B cell (primary cell): ENCODE data around the gene PLEKHM2. TPM values are rescaled to one million over a fixed set of nuclear protein-coding genes. Genes with fewer than 3 reads are reported as not detected.

Experiments used
- ATAC-seq: fragments of 200-7000 bp; cut with Tn5 transposase; one replicate; pipeline ENCODE4 v1.10.0; 2021; ENCODE audit warnings: low read depth, mild to moderate bottlenecking, moderate number of reproducible peaks, moderate library complexity
- CTCF ChIA-PET: fragments of 350-600 bp; sonication (Branson Sonifier 250); formaldehyde crosslinking; loops from one replicate; lab custom pipeline; 2021; ENCODE audit warnings: antibody characterized with exemption, inconsistent platforms; lab: Charles Lee
- POLR2A ChIA-PET: fragments of 350-600 bp; sonication (Branson Sonifier 250); formaldehyde crosslinking; loops from one replicate; lab custom pipeline; 2021; ENCODE audit warnings: antibody characterized with exemption; lab: Charles Lee
- DNase-seq: peaks from one replicate; pipeline ENCODE4 v3.0.0; 2013
- H2AFZ ChIP-seq: 2 replicates; pipeline ENCODE4 v1.6.1; 2012; ENCODE audit warnings: mild to moderate bottlenecking, low read depth, low read length; ENCODE audit not compliant: insufficient read depth, poor library complexity, severe bottlenecking
- H3K27ac ChIP-seq, 2 donors: 1 replicate in 1 of 2; 2 replicates in 1 of 2; pipeline ENCODE4 v1.5.1; 2012 to 2013; ENCODE audit warnings: low read length in 2 of 2, mild to moderate bottlenecking in 2 of 2, moderate library complexity in 1 of 2
- H3K27me3 ChIP-seq, 4 experiments: fragments of 200-600 bp in 1 of 4; sonication (generic) in 1 of 4; replicated peaks in 1 of 4; 1 replicate in 2 of 4; 2 replicates in 2 of 4; pipeline versions ENCODE4 v1.6.1 to v1.7.0; 2013 to 2016; ENCODE audit warnings: low read length in 3 of 4, mild to moderate bottlenecking in 2 of 4, mixed read lengths in 1 of 4, moderate library complexity in 1 of 4; ENCODE audit not compliant: insufficient read depth in 4 of 4, control insufficient read depth in 3 of 4; ENCODE audit errors: control extremely low read depth in 1 of 4
- H3K36me3 ChIP-seq, 2 experiments: replicated peaks in 1 of 2; 1 replicate in 1 of 2; 2 replicates in 1 of 2; pipeline versions ENCODE4 v1.6.1 to v1.7.1; 2013; ENCODE audit warnings: low read length in 1 of 2; ENCODE audit not compliant: insufficient read depth in 2 of 2, control insufficient read depth in 1 of 2; ENCODE audit errors: control extremely low read depth in 1 of 2, extremely low read depth in 1 of 2
- H3K4me1 ChIP-seq, 2 donors: fragments of 200-600 bp in 1 of 2; sonication (generic) in 1 of 2; 1 replicate in 1 of 2; 2 replicates in 1 of 2; pipeline versions ENCODE4 v1.5.1 to v1.6.1; 2013 to 2017; ENCODE audit warnings: low read length in 2 of 2; ENCODE audit not compliant: control insufficient read depth in 2 of 2, insufficient read depth in 2 of 2
- H3K4me2 ChIP-seq: replicated peaks from 2 replicates; pipeline ENCODE3; 2012; ENCODE audit warnings: mild to moderate bottlenecking, low read depth, low read length; ENCODE audit not compliant: poor library complexity, severe bottlenecking
- H3K4me3 ChIP-seq, 5 experiments: fragments of 200-600 bp in 1 of 5; sonication (generic) in 1 of 5; 1 replicate in 3 of 5; 2 replicates in 2 of 5; pipeline versions ENCODE4 v1.5.1 to v1.7.0; 2011 to 2016; ENCODE audit warnings: low read length in 4 of 5, mild to moderate bottlenecking in 4 of 5, low read depth in 2 of 5, control low read depth in 1 of 5, moderate library complexity in 1 of 5; ENCODE audit not compliant: insufficient read depth in 1 of 5; ENCODE audit errors: control extremely low read depth in 1 of 5, extremely low read depth in 1 of 5
- H3K79me2 ChIP-seq: fragments of 200-600 bp; sonication (generic); one replicate; pipeline ENCODE4 v1.6.0; 2016; ENCODE audit warnings: low read length; ENCODE audit not compliant: control insufficient read depth, insufficient read depth
- H3K9ac ChIP-seq: fragments of 200-600 bp; sonication (generic); 2 replicates; pipeline ENCODE4 v1.6.1; 2017; ENCODE audit warnings: mild to moderate bottlenecking, low read length, moderate library complexity
- H3K9me3 ChIP-seq, 3 donors: one replicate each; pipeline versions ENCODE4 v1.6.1 to v1.7.1; 2013; ENCODE audit warnings: low read length in 2 of 3; ENCODE audit not compliant: control insufficient read depth in 2 of 3, insufficient read depth in 1 of 3; ENCODE audit errors: control extremely low read depth in 1 of 3
- H4K20me1 ChIP-seq: 2 replicates; pipeline ENCODE4 v1.6.0; 2012; ENCODE audit warnings: mild to moderate bottlenecking, low read length; ENCODE audit not compliant: insufficient read depth, control insufficient read depth, poor library complexity, severe bottlenecking
- H3K27ac Mint-ChIP-seq: one replicate; pipeline ENCODE4 v1.8.0; 2021; ENCODE audit warnings: mixed read lengths
- H3K27me3 Mint-ChIP-seq: one replicate; pipeline ENCODE4 v1.8.0; 2021; ENCODE audit warnings: mixed read lengths
- H3K4me1 Mint-ChIP-seq: one replicate; pipeline ENCODE4 v1.8.0; 2021; ENCODE audit warnings: mixed read lengths
- H3K4me3 Mint-ChIP-seq: one replicate; pipeline ENCODE4 v1.8.0; 2021; ENCODE audit warnings: mixed read lengths
- H3K9me3 Mint-ChIP-seq: one replicate; pipeline ENCODE4 v1.8.0; 2022; ENCODE audit warnings: mixed read lengths; ENCODE audit not compliant: insufficient read depth
- EZH2 ChIP-seq: IDR thresholded peaks from 2 replicates; pipeline ENCODE4 v1.6.1; 2012; ENCODE audit warnings: borderline replicate concordance, low read depth, mild to moderate bottlenecking, moderate library complexity, low read length; ENCODE audit not compliant: insufficient read depth, poor library complexity, severe bottlenecking
- WGBS: methylation state at CpG from one replicate; pipeline ENCODE4 v1.1.5; 2013; ENCODE audit warnings: missing lambda C conversion rate; ENCODE audit not compliant: insufficient coverage; 5-methylcytosine and 5-hydroxymethylcytosine counted together
- intact Hi-C: fragments of 100-400 bp; cut with micrococcal nuclease; formaldehyde crosslinking; loops from one replicate; pipeline ENCODE4 v1.10.0; 2022
- polyA plus RNA-seq: library from polyadenylated mRNA; depleted of rRNA; stranded (reverse); fragments of >200 nt; gene quantifications from 2 replicates; pipeline ENCODE4 v1.2.3, GENCODE V29; 2012
- total RNA-seq, 2 donors: library from RNA; stranded (reverse); fragments of 120-200 nt in 1 of 2; gene quantifications; 1 replicate in 1 of 2; 2 replicates in 1 of 2; pipeline versions ENCODE4 v1.2.3 to v1.2.4, GENCODE V29; 2013 to 2022
- TF ChIP-seq, protein P1 (sequence below): fragments of 200-600 bp; IDR thresholded peaks from one replicate; pipeline ENCODE4 v1.8.0; 2022; ENCODE audit warnings: antibody characterized with exemption, mild to moderate bottlenecking

The PLEKHM2 gene
- total and polyA plus RNA-seq, 2 donors (not counting 1 experiment from before 2014, with no cell fraction given) = 99.7 to 120 TPM

DNA sequence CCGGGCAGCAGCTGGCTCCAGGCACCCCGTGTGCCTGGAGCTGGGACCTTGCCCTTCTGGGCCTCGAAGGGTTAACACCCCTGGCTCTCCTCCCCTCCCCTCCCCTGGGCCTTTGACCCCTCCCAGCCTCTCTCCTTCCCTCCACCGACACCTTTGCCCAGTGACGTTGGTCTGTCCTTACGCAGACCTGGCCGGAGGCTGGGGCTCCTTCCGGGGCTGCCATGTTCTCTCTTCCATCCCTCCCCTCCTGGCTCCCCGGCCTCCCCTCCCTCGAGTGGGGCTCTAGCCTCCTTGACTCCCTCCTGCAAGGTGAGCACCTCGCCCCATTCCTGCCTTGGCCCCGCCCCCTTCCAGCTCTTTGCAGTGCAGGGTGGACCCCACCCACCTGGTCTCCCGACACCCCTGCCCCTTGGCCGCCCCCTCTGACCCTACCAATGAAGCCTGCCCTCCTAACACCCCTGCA lies 58.2 kb downstream of the PLEKHM2 start, which contains the start of gene TMEM82:
Gene TMEM82 (plus strand): TSS at position 161 of the 463 bp plus-strand sequence. CDS start 61 bp downstream, at position 222.
- H3K4me3 Mint-ChIP-seq = no peak within 1 kb of the TSS
- H3K9ac ChIP-seq = no peak within 1 kb of the TSS
- ChIA-PET POLR2A (interaction anchor here (0.7 kb wide), 1 partner anchor 38 kb away, joined by 5 read pairs; no protein-coding TSS in a partner anchor), CTCF (interaction anchor here (0.6 to 6.8 kb wide), 4 partner anchors 66 to 215 kb away, joined by 3 to 75 read pairs (median 6); partner anchors contain the start of gene DNAJC16)
- no peak within 1 kb of the TSS for H3K27ac Mint-ChIP-seq
- TF ChIP-seq, protein P1, sequence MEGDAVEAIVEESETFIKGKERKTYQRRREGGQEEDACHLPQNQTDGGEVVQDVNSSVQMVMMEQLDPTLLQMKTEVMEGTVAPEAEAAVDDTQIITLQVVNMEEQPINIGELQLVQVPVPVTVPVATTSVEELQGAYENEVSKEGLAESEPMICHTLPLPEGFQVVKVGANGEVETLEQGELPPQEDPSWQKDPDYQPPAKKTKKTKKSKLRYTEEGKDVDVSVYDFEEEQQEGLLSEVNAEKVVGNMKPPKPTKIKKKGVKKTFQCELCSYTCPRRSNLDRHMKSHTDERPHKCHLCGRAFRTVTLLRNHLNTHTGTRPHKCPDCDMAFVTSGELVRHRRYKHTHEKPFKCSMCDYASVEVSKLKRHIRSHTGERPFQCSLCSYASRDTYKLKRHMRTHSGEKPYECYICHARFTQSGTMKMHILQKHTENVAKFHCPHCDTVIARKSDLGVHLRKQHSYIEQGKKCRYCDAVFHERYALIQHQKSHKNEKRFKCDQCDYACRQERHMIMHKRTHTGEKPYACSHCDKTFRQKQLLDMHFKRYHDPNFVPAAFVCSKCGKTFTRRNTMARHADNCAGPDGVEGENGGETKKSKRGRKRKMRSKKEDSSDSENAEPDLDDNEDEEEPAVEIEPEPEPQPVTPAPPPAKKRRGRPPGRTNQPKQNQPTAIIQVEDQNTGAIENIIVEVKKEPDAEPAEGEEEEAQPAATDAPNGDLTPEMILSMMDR = no peak
- no peak for TF ChIP-seq EZH2
- no peaks in the 10 kb centered on the region for H3K9me3 ChIP-seq
- H3K4me3 ChIP-seq = no peak within 1 kb of the TSS
- H3K4me1 Mint-ChIP-seq = peaks cover 6% of the 10 kb centered on the region
- H3K4me2 ChIP-seq = peak within 1 kb of the TSS; percentile 37
- H3K27ac ChIP-seq = no peak within 1 kb of the TSS
- WGBS = 59% methylated on average over 14 of the region's 14 CpGs
- intact Hi-C loops = loop anchor here (5.0 kb wide), 2 partner anchors 75 to 420 kb away; no protein-coding TSS in a partner anchor
- no peaks in the 10 kb centered on the region for H3K79me2 ChIP-seq
- no peaks in the 10 kb centered on the region for H3K27me3 Mint-ChIP-seq
- H3K4me1 ChIP-seq = peaks cover 0 to 7% of the 10 kb centered on the region in 2 donors
- no peaks in the 10 kb centered on the region for H4K20me1 ChIP-seq
- no peaks in the 10 kb centered on the region for H3K27me3 ChIP-seq
- no peak for DNase-seq
- ATAC-seq = no peak
- no peaks in the 10 kb centered on the region for H3K36me3 ChIP-seq
- H2AFZ ChIP-seq = peak within 1 kb of the TSS; percentile 69
- no peaks in the 10 kb centered on the region for H3K9me3 Mint-ChIP-seq

DNA sequence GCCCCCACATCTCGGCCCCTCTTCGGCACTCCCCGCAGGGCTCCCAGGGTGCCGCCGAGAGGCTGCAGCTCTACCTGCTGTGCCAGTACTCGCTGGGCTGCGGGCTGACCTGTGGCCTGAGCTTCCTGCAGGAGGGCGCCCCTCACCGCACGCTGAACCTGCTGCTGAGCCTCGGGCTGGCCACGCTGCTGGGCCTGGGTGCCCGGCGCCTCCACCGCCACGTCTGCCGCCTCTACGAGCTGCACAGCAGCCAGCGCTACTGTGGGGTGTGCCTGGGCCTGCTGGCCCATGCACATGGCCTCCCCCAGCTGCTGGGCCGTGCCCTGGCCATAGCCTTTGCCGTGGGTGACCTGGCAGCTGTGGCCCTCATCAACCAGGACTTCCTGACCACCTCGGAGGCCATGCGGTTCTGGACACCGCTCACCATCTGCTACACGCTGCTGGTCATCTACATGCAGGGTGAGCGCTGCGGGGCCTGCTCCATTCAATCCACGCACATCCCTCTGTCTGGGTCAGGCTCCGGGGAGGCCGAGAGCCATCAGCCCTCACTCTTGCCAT lies 60.1 kb downstream of the PLEKHM2 start:
- Mint-ChIP-seq H3K4me1 (peaks cover 6% of the 10 kb centered on the region), H3K27ac (no peak overlapping the region), H3K4me3 (no peak overlapping the region), H3K9me3 (no peaks in the 10 kb centered on the region), H3K27me3 (no peaks in the 10 kb centered on the region)
- Histone ChIP-seq H3K9ac (no peak overlapping the region), H4K20me1 (no peaks in the 10 kb centered on the region), H3K79me2 (no peaks in the 10 kb centered on the region), H3K9me3 (no peaks in the 10 kb centered on the region), H2AFZ (no peak overlapping the region), H3K4me1 (peaks cover 0 to 7% of the 10 kb centered on the region in 2 donors), H3K4me2 (no peak overlapping the region), H3K27me3 (no peaks in the 10 kb centered on the region), H3K4me3 (no peak overlapping the region), H3K27ac (no peak overlapping the region), H3K36me3 (no peaks in the 10 kb centered on the region)
- no peak for DNase-seq
- TF ChIP-seq, protein P1 = no peak
- no peak for TF ChIP-seq EZH2
- no peak for ATAC-seq
- intact Hi-C loops = loop anchor here (5.0 kb wide), 2 partner anchors 77 to 422 kb away; no protein-coding TSS in a partner anchor
- WGBS = 90% methylated on average over 30 of the region's 30 CpGs
- CTCF ChIA-PET = interaction anchor here (0.6 kb wide), 1 partner anchor 162 kb away, joined by 3 read pairs; no protein-coding TSS in a partner anchor
- POLR2A ChIA-PET = no interaction called here
